ENCODE results near the gene EZH2.

DNA sequence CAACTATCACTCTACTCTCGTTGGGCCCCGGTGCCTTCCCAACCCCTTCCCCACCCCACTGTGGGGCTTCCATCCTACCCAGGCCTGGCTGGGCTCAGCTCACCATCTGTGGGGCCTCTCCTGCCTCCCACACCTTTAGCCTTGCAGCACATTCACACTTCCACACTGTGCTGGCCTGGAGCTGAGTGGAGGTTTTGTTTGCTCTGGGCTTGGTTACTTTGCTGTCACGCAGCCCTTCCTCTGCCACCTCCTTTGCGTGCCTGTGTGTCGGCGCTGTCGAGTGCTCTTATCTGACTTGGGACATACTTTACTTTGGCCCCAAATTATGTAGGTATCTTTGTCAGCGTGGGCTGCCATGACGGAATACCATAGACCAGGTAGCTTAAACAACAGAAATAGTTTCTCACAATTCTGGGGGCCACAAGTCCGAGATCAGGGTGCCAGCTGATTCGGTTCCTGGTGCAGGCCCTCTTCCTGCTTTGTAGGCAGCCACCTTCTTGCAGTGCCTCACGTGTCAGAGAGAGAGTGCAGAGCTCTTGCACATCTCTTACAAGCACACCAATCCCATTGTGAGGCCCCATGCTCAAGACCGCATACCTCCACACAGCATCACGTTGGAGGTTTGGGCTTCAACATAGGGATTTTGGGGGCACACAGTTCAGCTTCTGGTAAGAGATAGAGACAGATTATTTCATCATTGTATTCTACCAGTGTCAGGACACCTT is 96.4 kb downstream of the EZH2 start:
- TF ChIP-seq, protein P1, sequence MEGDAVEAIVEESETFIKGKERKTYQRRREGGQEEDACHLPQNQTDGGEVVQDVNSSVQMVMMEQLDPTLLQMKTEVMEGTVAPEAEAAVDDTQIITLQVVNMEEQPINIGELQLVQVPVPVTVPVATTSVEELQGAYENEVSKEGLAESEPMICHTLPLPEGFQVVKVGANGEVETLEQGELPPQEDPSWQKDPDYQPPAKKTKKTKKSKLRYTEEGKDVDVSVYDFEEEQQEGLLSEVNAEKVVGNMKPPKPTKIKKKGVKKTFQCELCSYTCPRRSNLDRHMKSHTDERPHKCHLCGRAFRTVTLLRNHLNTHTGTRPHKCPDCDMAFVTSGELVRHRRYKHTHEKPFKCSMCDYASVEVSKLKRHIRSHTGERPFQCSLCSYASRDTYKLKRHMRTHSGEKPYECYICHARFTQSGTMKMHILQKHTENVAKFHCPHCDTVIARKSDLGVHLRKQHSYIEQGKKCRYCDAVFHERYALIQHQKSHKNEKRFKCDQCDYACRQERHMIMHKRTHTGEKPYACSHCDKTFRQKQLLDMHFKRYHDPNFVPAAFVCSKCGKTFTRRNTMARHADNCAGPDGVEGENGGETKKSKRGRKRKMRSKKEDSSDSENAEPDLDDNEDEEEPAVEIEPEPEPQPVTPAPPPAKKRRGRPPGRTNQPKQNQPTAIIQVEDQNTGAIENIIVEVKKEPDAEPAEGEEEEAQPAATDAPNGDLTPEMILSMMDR (IDR thresholded peaks at IDR 0.05) = no peak
- TF ChIP-seq POLR2A (IDR thresholded peaks at IDR 0.05) (no peak), POLR2AphosphoS5 (IDR thresholded peaks at IDR 0.05) (no peak)

All from prostate gland (tissue), 2 donors.